Measurements from ENCODE around the gene SPATA12. TPM values are rescaled to one million over a fixed set of nuclear protein-coding genes. Genes with fewer than 3 reads are reported as not detected.

SPATA12 gene
- total and polyA plus RNA-seq, 2 donors (not counting 3 experiments of a cell fraction or from before 2014, with no cell fraction given) = 0.18 TPM; not detected in 1

GRCh38 chr3:57066471-57066870 is 6.0 kb downstream of the SPATA12 start:
- Histone ChIP-seq H3K79me2 (ENCODE audit: control insufficient read depth, insufficient read depth, low read length) (no peaks in the 10 kb centered on the region), H3K27me3 (ENCODE audit: control insufficient read depth in 2 of 2, insufficient read depth in 2 of 2, low read length in 2 of 2) (no peaks in the 10 kb centered on the region), H3K36me3 (ENCODE audit: control insufficient read depth in 2 of 2, extremely low read depth in 1 of 2, insufficient read depth in 2 of 2, low read length in 2 of 2) (no peaks in the 10 kb centered on the region), H3K9ac (replicated peaks; ENCODE audit: extremely low read depth, insufficient read depth, low read length) (no peak overlapping the region), H4K20me1 (replicated peaks; ENCODE audit: control insufficient read depth, extremely low read depth, insufficient read depth, low read length) (no peaks in the 10 kb centered on the region), H3K4me1 (ENCODE audit: control insufficient read depth, extremely low read depth, insufficient read depth, low read length) (peaks cover 20% of the 10 kb centered on the region), H2AFZ (ENCODE audit: low read depth, low read length) (no peak overlapping the region), H3K9me1 (replicated peaks; ENCODE audit: control insufficient read depth, extremely low read depth, insufficient read depth, low read length) (no peaks in the 10 kb centered on the region), H3K27ac (ENCODE audit: insufficient read depth, low read depth, low read length) (no peak overlapping the region), H3K4me2 (ENCODE audit: insufficient read depth, low read length) (no peak overlapping the region), H3K9me3 (replicated peaks; ENCODE audit: control insufficient read depth, insufficient read depth, low read length) (no peaks in the 10 kb centered on the region), H3K4me3 (replicated peaks in 1 of 3; ENCODE audit: insufficient read depth in 1 of 3, low read depth in 1 of 3, low read length in 3 of 3) (no peak overlapping the region)
- intact Hi-C loops (cut with micrococcal nuclease) = no loop called here
- POLR2A ChIA-PET = no interaction called here
- TF ChIP-seq MYC (IDR thresholded peaks at IDR 0.05; ENCODE audit: low read depth, low read length) (no peak), JUN (IDR thresholded peaks at IDR 0.05; ENCODE audit: borderline replicate concordance, insufficient read depth, insufficient read length, low read depth) (no peak), CTCF (IDR thresholded peaks at IDR 0.05; ENCODE audit: extremely low read depth in 1 of 2, insufficient read depth in 1 of 2, low read depth in 1 of 2, low read length in 2 of 2) (no peak), GATA2 (IDR thresholded peaks at IDR 0.05; ENCODE audit: insufficient read depth, insufficient read length, low read depth, low read length) (no peak), FOS (IDR thresholded peaks at IDR 0.05; ENCODE audit: borderline replicate concordance, insufficient read depth, low read length) (no peak), POLR2AphosphoS5 (IDR thresholded peaks at IDR 0.05; ENCODE audit: insufficient read depth, low read depth, low read length) (no peak), EZH2 (IDR thresholded peaks at IDR 0.05; ENCODE audit: borderline replicate concordance, low read depth, low read length, severe bottlenecking) (no peak), POLR2A (IDR thresholded peaks at IDR 0.05; ENCODE audit: low read depth, low read length) (no peak)
- TF ChIP-seq, protein P1, sequence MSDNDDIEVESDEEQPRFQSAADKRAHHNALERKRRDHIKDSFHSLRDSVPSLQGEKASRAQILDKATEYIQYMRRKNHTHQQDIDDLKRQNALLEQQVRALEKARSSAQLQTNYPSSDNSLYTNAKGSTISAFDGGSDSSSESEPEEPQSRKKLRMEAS (IDR thresholded peaks at IDR 0.05; ENCODE audit: insufficient read depth, insufficient read length) = no peak
- no peak for FAIRE-seq
- dilution Hi-C loops (cut with MboI; ENCODE audit: extremely low pct_ligation_motif_present, low sequenced_read_pairs) = no loop called here
- CTCF ChIA-PET = interaction anchor here (0.6 kb wide), 1 partner anchor 10 kb away, joined by 4 read pairs; no protein-coding TSS in a partner anchor
- no peak for DNase-seq (ENCODE audit: low read depth, low spot score)
- BruUV-seq (replicated peaks) = no TSS peak

Measured in endothelial cell of umbilical vein (primary cell).